WERI-Rb-1 (cell line): ENCODE measurements around the gene PTPRD.
"Not testable (repeated sequence)": the region's sequence is repeated elsewhere in the genome, so short reads cannot be mapped to it uniquely, and the experiment has no call there.

Experiments
- DNase-seq: peaks from one replicate; pipeline ENCODE4 v3.0.0-alpha.2; 2020
- H3K27ac ChIP-seq: fragments of 250-450 bp; sonication (Bioruptor Pico); 2 replicates; pipeline ENCODE4 v1.5.1; 2020; ENCODE audit warnings: mild to moderate bottlenecking, moderate library complexity
- H3K27me3 ChIP-seq: fragments of 250-450 bp; sonication (Bioruptor Pico); 2 replicates; pipeline ENCODE4 v1.5.1; 2021; ENCODE audit warnings: mild to moderate bottlenecking, low read depth, moderate library complexity; ENCODE audit not compliant: insufficient read depth, severe bottlenecking
- H3K36me3 ChIP-seq: fragments of 250-450 bp; sonication (Bioruptor Pico); 2 replicates; pipeline ENCODE4 v1.5.1; 2020; ENCODE audit warnings: mild to moderate bottlenecking, moderate library complexity
- H3K4me3 ChIP-seq: 2 replicates; pipeline ENCODE4 v1.5.1; 2011; ENCODE audit warnings: low read depth, mild to moderate bottlenecking, control low read depth, low read length
- H3K9me3 ChIP-seq: fragments of 250-450 bp; sonication (Bioruptor Pico); 2 replicates; pipeline ENCODE4 v1.5.1; 2021; ENCODE audit warnings: mild to moderate bottlenecking, moderate library complexity; ENCODE audit not compliant: severe bottlenecking
- TF ChIP-seq, protein P1 (sequence below): IDR thresholded peaks from 2 replicates; pipeline ENCODE4 v1.5.1; 2011; ENCODE audit warnings: low read depth, mild to moderate bottlenecking, control low read depth, inconsistent platforms, low read length

Gene PTPRD

DNA sequence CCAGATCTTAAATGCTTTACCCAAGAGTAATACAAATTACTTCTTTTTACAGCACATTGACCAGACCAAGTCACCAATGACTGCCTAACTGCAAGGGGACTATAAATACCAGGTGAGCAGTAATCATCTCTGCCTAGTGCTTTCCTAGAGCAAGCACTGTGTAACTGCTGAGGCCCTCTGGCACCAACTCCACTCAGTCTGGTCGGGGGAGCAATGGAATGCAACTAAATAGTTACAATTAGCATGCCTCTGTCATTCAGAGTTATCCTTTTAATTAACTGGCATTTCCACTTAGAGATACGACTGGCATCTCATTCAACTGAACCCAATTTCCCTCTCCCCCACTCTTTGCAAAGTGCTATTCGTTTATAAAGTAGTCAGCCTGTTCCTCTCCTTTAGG, 1504.2 kb downstream of the PTPRD start:
- no peak for DNase-seq
- no peak overlapping the region for H3K27ac ChIP-seq
- H3K9me3 ChIP-seq = no peaks in the 10 kb centered on the region
- no peaks in the 10 kb centered on the region for H3K27me3 ChIP-seq
- no peak overlapping the region for H3K4me3 ChIP-seq
- no peaks in the 10 kb centered on the region for H3K36me3 ChIP-seq
- TF ChIP-seq, protein P1, sequence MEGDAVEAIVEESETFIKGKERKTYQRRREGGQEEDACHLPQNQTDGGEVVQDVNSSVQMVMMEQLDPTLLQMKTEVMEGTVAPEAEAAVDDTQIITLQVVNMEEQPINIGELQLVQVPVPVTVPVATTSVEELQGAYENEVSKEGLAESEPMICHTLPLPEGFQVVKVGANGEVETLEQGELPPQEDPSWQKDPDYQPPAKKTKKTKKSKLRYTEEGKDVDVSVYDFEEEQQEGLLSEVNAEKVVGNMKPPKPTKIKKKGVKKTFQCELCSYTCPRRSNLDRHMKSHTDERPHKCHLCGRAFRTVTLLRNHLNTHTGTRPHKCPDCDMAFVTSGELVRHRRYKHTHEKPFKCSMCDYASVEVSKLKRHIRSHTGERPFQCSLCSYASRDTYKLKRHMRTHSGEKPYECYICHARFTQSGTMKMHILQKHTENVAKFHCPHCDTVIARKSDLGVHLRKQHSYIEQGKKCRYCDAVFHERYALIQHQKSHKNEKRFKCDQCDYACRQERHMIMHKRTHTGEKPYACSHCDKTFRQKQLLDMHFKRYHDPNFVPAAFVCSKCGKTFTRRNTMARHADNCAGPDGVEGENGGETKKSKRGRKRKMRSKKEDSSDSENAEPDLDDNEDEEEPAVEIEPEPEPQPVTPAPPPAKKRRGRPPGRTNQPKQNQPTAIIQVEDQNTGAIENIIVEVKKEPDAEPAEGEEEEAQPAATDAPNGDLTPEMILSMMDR = no peak

DNA sequence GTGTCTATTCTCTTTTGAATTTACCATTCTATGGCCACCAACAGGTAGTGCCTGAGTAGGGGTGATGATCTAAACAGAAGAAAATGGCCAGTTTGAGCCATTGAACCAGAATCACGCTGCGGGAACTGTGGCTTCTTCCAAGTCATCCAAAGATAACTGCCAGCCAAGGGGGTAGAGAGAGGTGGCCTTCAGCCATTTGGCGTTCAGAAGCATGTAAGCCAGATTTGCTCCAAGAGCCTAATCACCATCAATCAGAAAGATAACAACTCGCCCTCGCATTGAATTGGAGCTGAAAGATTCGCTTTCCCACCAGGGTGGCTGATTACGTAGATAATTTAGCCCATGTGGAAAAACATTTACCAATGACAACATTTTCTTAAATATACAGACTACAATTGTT, 1510.5 kb downstream of the PTPRD start:
- Histone ChIP-seq H3K27ac (no peak overlapping the region), H3K4me3 (no peak overlapping the region), H3K9me3 (no peaks in the 10 kb centered on the region), H3K36me3 (no peaks in the 10 kb centered on the region), H3K27me3 (no peaks in the 10 kb centered on the region)
- TF ChIP-seq, protein P1 = no peak
- no peak for DNase-seq

DNA sequence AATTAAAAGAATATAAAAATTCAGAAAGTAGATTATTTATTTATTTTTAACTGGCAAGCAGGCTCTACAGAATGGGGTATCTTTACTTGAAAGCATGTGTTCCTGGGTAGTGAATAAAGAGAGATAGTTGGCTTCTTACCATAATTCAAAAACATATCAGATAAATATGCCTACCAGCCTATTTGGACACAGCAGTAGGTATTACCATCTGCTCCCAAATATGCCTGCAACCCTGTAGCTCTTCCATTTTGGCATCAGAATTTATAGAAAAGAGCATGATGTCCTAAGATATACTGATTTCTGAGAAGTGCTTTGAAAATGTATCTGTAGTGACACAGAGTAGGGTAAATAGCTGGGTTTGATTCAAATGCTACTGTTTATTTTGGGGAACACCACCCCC, 1512.7 kb downstream of the PTPRD start:
- Histone ChIP-seq H3K36me3 (no peaks in the 10 kb centered on the region), H3K27me3 (no peaks in the 10 kb centered on the region), H3K4me3 (no peak overlapping the region), H3K27ac (no peak overlapping the region), H3K9me3 (no peaks in the 10 kb centered on the region)
- DNase-seq = no peak
- TF ChIP-seq, protein P1 = no peak

DNA sequence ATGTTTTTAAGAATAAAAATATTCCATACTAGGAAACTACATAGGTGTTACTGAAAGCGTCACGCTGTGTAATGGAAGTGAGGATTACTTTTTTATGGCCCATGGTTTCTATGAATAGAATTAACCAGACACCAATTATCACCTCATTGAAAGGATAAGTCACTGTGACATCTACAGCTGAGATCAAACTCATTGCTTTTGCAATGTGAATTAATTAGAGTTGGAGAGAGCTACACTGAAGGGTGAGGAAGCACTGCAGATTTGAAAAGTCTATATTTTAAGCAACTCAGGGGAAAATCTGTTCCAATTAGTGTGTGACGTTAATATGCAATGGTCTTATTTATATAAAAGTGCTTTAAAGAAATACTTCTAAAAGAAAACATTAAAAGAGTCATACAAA, 1513.2 kb downstream of the PTPRD start:
- Histone ChIP-seq H3K27ac (no peak overlapping the region), H3K36me3 (no peaks in the 10 kb centered on the region), H3K27me3 (no peaks in the 10 kb centered on the region), H3K9me3 (no peaks in the 10 kb centered on the region), H3K4me3 (no peak overlapping the region)
- no peak for DNase-seq
- TF ChIP-seq, protein P1 = no peak

DNA sequence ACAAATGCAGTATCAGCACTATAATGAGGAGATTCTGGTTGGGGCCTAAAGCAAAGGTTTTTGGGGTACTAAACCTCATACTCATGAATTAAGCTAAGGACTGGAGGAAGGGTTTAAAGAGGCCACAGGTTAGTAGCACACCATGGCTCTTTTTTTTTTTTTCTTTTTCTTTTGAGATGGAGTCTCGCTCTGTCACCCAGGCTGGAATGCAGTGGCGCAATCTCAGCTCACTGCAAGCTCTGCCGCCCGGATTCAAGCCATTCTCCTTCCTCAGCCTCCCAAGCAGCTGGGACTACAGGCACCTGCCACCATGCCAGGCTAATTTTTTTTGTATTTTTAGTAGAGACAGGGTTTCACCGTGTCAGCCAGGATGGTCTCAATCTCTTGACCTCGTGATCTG, 1515.5 kb downstream of the PTPRD start:
- DNase-seq, H3K9me3 ChIP-seq, H3K4me3 ChIP-seq, H3K36me3 ChIP-seq, H3K27me3 ChIP-seq, H3K27ac ChIP-seq: not testable (repeated sequence)

DNA sequence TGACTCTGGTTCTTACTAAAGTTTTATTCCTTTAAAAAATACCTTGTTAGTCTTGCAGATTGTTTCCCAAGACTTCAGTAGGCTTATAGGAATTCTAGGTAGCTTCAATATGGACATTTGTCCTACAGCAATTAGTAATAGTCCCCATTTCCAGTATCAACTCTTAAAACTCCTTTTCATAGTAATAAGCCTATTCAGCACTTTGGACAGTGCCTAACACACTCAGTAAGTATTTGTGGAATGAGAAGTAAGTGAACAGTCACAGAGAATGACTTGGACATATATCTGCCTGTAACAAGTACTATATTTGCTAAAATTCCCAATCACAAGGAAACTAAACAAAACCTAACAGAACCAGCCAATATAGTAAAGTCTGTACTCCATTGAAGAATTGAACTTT, 1521.4 kb downstream of the PTPRD start:
- TF ChIP-seq, protein P1 = no peak
- Histone ChIP-seq H3K36me3 (no peaks in the 10 kb centered on the region), H3K4me3 (no peak overlapping the region), H3K27ac (no peak overlapping the region), H3K27me3 (no peaks in the 10 kb centered on the region), H3K9me3 (no peaks in the 10 kb centered on the region)
- DNase-seq = no peak

DNA sequence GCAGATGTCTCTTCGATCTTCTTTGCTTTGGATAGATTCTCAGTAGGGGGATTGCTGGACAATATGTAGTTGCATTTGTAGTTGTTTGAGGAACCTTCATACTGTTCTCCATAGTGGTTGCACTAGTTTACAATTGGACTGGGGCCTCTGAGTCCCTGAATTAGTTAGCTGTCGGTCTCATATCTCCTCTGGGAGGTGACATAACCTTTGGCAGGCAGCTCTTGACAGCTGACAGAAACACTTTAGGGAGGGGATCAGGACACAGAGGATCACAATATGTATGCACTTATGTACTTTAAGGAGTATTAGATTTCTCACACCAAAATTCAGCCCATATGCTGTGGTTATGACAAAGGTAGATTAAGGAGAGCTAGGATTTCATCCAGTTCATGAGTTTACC, 1533.3 kb downstream of the PTPRD start:
- DNase-seq = no peak
- H3K9me3 ChIP-seq = no peaks in the 10 kb centered on the region
- no peak overlapping the region for H3K27ac ChIP-seq
- H3K36me3 ChIP-seq = no peaks in the 10 kb centered on the region
- no peaks in the 10 kb centered on the region for H3K27me3 ChIP-seq
- H3K4me3 ChIP-seq = no peak overlapping the region
- TF ChIP-seq, protein P1 = no peak
